ENCODE results near the gene MTCL1. TPM values are rescaled to one million over a fixed set of nuclear protein-coding genes. Genes with fewer than 3 reads are reported as not detected.
A peak's percentile ranks its signal among the peaks of the same experiment; 100 is the strongest.

The MTCL1 gene
- total and polyA plus RNA-seq, 9 of the 15 experiments (the other 6 are each of a cell fraction or from before 2014, with no cell fraction given) = 0.21 to 7.4 (median 3.7) TPM

DNA sequence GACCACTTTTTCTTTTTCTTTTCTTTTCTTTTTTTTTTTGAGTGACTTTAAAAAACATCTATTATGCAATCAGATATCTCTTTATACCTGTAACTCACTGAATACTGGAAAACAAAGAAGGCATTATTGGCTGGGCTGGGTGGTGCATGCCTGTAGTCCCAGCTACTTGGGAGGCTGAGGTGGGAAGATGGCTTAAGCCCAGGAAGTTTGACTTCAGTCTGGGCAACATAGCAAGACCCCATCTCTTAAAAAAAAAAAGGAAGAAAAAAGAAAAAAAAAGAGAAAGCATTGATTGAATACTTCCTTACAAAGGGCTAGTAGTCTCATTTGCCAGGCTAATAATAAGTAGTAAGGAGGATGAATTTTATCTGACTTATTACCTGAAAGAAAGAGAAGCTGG is 2.7 kb upstream of the MTCL1 start:
- peaks cover 8 to 44% of the 10 kb centered on the region in 2 experiments for H3K4me1 ChIP-seq (replicated peaks in 1 of 2; ENCODE audit: control insufficient read depth in 2 of 2, insufficient read depth in 2 of 2, low read length in 2 of 2)
- ChIA-PET CTCF (ENCODE audit: low intra/inter-chr PET ratio) (no interaction called here), POLR2A (interaction anchor here (0.6 to 1.1 kb wide), 3 partner anchors 11 to 187 kb away, joined by 3 to 4 read pairs (median 3); no protein-coding TSS in a partner anchor)
- TF ChIP-seq BCOR (IDR thresholded peaks at IDR 0.05) (0 out of 2 replicates have a peak, but pooled peaks have one; percentile 30), BDP1 (IDR thresholded peaks at IDR 0.05; ENCODE audit: insufficient read depth, insufficient read length) (no peak), RBM25 (IDR thresholded peaks at IDR 0.05; ENCODE audit: low read depth, low read length, severe bottlenecking) (peak; percentile 55), ZNF445 (CRISPR knock-in tag; IDR thresholded peaks at IDR 0.05; ENCODE audit: low read depth) (no peak), CEBPB (tag; IDR thresholded peaks at IDR 0.05) (0 out of 2 replicates have a peak, but pooled peaks have one; percentile 45), ZNF121 (CRISPR knock-in tag; conservative IDR thresholded peaks at IDR 0.05) (peak; percentile 87)
- BruUV-seq (replicated peaks) = no TSS peak
- H3K36me3 ChIP-seq (ENCODE audit: control insufficient read depth, insufficient read depth, low read length) = no peaks in the 10 kb centered on the region
- H3K4me2 ChIP-seq (ENCODE audit: insufficient read depth, low read length) = no peak overlapping the region
- DNase-seq (ENCODE audit: extremely low read depth in 1 of 4, low spot score in 3 of 4) (no peak), ATAC-seq (no peak), FAIRE-seq (no peak)
- H3K27me3 ChIP-seq (ENCODE audit: control insufficient read depth in 2 of 2, insufficient read depth in 2 of 2, low read length in 2 of 2) = peaks cover 0 to 14% of the 10 kb centered on the region in 2 experiments; a peak in 3 of 5 replicates
- H2AFZ ChIP-seq (ENCODE audit: low read depth, low read length) = no peak overlapping the region
- H3K27ac ChIP-seq (ENCODE audit: extremely low read depth, low read depth, low read length) = no peak overlapping the region
- no peaks in the 10 kb centered on the region for H3K9me3 ChIP-seq (replicated peaks; ENCODE audit: control insufficient read depth, insufficient read depth, low read depth, low read length)
- H3K9ac ChIP-seq (ENCODE audit: insufficient read depth in 1 of 2, low read depth in 2 of 2, low read length in 2 of 2) = no peak overlapping the region
- H4K20me1 ChIP-seq (replicated peaks; ENCODE audit: control insufficient read depth, insufficient read depth, low read length) = no peaks in the 10 kb centered on the region; the same call in 1 of the 2 replicates
- 0 out of 3 replicates have a peak, but pooled peaks cover 2% of the 10 kb centered on the region for H3K79me2 ChIP-seq (ENCODE audit: control insufficient read depth, insufficient read depth, low read length)
- in situ Hi-C loops (cut with MboI) = no loop called here
- H3K4me3 ChIP-seq = no peak overlapping the region
- no peaks in the 10 kb centered on the region for H3K9me1 ChIP-seq (ENCODE audit: control insufficient read depth, insufficient read depth, low read length)
- intact Hi-C loops (cut with micrococcal nuclease) = no loop called here

All from K562 (cell line).